M059J (cell line): ENCODE data around the gene MAGEC1. TPM values are rescaled to one million over a fixed set of nuclear protein-coding genes. Genes with fewer than 3 reads are reported as not detected.

ENCODE experiments used
- DNase-seq: peaks from one replicate; pipeline ENCODE4 v3.0.0-alpha.2; 2012; ENCODE audit warnings: low read depth
- total RNA-seq: library from RNA; depleted of rRNA; stranded (reverse); fragments of >200 nt; shearing (Covaris generic); gene quantifications from 2 replicates; pipeline ENCODE4 v1.2.3, GENCODE V29; 2014; rRNA removed

The MAGEC1 gene
- 0.79 and 2.0 TPM in 2 replicates for total RNA-seq

DNA sequence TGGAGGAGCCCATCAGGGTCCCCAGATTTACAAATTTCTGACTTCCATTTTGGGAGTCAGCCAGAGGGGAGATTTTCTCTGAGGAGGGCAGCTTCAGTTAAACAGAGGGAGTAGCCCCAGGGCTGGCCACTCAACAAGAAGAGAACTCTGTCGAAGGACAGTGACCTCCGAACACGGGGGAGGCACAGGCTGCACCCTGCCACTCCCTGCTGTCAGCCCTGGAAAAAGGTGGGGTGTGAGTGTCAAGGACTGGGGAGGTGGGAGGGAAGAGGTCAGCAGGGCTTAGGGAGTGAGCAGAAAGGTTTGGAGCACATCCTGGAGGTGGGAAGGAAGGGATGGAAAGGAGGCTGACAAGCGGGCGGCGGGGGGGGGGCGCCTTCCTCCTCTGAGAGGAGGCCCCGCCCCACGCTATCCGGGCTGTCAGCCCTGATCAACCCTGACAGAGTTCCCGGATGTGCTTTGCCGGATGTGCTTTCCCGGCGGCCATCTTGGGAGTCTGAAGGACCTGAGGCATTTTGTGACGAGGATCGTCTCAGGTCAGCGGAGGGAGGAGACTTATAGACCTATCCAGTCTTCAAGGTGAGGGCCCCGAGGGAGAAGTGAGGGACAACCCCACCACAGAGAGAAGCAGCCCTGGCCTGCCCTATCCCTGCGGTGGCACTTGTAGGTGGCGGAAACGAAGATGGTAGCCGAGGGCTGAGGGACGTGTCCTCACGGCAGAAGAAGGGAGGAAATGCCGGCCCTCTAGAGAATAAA is at the start of gene MAGEC1:
Gene MAGEC1, plus strand, starts transcription at position 495 of the 756 bp plus-strand sequence. CDS start 1,179 bp downstream, outside the sequence.
- DNase-seq: peak; percentile 36

DNA sequence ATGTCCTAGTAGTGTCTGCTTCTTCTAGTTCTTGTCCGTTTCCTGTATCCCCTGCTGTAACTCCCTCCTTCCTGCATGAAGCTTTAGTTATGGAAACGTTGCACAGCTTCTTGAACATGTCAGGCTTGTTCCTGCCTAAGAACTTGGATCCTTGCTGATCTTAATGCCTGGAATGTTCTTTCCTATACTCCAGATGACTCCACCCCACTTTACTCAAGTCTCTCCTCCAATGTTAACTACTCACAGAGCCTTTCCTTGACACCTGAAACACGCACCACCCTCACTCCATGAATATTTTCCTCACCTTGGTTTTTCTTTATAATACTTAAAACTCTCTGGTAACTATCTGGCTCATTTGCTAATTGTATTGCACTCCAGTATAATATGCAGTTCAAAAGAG is 46.2 kb upstream of the MAGEC1 start:
- DNase-seq: no peak

DNA sequence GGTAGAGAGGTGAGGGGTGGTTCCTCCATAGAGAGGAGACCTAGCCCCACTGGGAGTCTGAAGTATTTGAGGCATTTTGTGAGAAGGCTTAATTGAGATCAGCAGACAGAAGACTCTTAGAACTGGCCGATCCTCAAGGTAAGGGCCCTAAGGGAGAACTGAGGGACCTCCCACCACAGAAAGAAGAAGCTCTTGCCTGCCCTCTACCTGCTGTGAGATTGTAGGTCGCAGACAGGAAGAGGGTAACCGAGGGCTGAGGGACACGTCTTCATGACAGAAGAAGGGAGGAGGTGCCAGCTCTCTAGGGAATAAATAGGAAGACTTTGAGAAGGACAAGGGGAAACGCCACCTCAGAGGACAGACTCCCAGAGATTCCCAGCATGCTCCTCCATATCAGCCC is 24.1 kb upstream of the MAGEC1 start:
- DNase-seq: peak; percentile 54

GRCh38 chrX:141888811-141889210 is 14.9 kb upstream of the MAGEC1 start:
- peak; percentile 77 for DNase-seq

GRCh38 chrX:141894733-141895132 is 9.0 kb upstream of the MAGEC1 start:
- no peak for DNase-seq

- DNase-seq: no peak
Observed at GRCh38 chrX:141897690-141898089, 6.0 kb upstream of the MAGEC1 start.

GRCh38 chrX:141902366-141902765 is 1.3 kb upstream of the MAGEC1 start:
- DNase-seq: peak; percentile 63

DNA sequence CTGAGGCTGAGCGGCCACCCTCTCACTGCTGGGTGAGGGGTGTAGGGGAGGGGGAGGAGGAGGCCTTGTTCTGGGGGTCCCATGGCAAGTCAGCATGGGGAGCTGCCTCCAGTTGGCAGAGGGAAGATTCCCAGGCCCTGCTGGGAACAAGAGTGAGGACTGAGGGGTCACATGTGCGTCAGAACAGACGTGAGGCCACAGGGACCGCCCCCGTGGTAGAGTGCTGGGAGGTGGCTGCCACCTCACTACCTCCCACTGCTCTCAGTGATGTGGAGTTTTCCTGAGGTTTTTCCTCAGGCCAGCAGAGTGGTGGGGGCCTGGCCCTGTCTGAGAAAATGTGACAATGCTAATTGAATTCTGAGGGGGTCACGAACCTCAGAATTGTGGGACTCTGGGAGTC is 568 bp downstream of the MAGEC1 start:
- DNase-seq: no peak

DNA sequence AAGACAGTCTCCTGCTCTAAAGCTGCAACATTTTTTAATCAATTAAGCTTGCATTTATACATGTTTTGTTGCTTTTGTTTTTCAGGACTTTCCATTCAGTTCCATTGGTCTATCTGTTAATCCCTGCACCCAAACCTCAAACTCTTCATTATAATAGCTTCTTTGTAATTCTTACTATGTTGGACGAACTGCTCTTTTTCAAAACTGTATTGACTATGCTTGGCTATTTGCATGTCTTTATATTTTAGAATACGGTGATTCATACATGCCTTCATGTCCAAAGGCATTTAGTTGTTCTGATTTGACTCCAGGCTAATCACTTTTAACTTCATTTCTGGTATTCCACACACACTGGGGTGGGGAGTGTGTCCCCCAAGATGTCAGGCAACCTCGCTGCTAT is 14.1 kb downstream of the MAGEC1 start:
- DNase-seq: no peak

DNA sequence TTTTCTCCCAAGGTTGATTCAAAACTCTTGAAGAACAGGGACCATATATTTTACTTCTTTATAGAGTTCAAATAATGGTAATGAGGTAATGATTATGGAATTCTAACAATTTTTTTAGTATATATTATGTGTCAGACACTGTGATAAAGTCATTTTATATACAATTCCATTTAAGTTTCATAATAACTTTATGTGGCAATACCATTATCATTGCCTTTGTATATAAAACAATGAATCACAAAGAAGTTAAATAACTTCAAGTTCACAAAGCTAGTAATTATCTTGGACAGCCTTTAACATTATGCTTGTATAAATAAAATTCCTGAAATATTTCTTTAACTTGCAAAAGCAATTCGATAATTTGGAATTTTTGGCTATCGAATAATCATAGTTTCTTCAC is 20.6 kb downstream of the MAGEC1 start:
- DNase-seq: peak; percentile 21

GRCh38 chrX:141928432-141928831 is 24.7 kb downstream of the MAGEC1 start:
- no peak for DNase-seq

DNA sequence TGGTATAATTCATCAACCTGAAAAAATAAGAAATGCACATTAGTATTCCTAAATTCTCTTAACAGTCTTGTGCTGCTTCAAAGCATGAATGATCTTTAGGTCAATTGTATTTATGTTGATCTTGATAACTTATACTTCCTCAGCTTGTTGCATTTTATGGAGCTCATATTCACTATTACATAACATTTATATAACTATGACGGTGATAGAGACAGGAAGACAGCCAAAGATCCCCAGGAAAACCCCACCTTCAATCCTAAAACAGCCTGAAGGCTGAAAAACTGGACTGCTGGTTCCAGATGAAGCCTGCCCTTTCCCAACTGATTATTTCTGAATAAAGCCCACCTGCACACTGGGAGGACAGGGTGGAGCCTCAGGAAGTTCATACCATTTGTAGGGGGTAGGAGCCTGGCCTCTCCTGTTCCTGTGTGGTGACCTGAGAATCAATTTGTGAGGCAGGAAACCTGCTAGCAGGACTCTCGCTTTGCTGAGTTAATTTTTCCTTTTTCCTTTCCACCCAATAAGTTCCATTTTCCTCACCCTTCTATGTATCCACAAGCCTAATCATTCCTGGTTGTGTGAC is 30.5 kb downstream of the MAGEC1 start:
- no peak for DNase-seq

DNA sequence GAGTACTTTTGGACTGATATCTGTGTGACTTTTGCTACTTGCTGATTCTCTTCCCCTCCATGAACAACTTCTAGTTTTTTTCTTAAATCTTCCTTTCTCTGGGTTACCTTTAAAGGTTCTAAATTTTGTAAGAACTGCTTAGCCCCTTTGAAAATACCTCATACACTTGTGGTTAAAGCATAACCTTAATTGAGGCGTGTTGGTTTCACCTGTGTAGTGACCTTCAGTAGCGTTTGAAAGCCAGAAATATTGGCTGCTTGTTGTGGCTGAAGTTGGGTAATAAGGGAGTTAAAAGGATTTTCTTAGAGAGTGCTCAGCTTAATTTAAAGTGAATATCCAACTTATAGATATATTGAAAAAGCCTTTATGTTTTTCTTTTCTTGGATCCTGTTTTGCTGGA is 32.0 kb downstream of the MAGEC1 start:
- DNase-seq: no peak

- DNase-seq: peak; percentile 50
Observed at GRCh38 chrX:141936080-141936479, 32.4 kb downstream of the MAGEC1 start.

DNA sequence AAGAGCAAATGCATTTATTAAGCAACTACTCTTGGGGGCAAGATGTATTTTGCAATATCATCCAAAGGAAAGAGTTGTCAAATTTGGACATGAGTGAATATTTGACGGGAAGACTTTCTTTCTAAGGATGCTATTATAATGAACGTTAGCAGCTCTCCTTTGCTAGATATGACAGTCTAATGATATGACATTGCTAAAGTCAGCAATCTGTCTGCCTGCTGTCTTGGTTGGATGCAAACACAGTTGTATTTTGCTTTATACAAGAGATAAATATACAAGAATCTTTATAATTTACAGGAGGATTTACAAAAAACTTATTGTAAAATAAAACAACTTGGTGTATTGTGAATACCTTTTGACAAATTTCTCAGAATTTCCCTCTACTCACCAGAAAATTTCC is 37.5 kb downstream of the MAGEC1 start:
- DNase-seq: no peak

GRCh38 chrX:141945426-141945825 is 41.7 kb downstream of the MAGEC1 start:
- DNase-seq: peak; percentile 26

GRCh38 chrX:141947350-141947749 is 43.7 kb downstream of the MAGEC1 start:
- no peak for DNase-seq

DNA sequence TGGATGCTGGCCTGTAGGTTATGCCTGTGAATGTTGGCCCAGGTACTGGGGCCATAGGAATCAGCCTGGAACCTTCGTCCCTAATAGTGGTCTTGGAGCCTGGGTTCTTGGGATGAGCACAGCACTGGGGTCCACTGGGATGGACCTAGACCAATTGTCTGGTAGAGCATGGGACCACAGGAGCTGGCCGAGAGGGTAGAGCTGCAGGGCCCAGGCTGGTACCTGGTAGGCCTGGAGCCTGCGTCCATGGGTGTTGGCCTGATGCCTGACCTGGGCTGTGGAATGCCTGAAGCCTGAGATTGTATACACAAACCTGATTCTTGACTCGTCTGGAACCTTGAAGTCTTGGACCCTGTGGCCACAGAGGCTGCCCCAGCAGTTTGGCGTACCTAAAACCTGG is 48.9 kb downstream of the MAGEC1 start:
- no peak for DNase-seq

DNA sequence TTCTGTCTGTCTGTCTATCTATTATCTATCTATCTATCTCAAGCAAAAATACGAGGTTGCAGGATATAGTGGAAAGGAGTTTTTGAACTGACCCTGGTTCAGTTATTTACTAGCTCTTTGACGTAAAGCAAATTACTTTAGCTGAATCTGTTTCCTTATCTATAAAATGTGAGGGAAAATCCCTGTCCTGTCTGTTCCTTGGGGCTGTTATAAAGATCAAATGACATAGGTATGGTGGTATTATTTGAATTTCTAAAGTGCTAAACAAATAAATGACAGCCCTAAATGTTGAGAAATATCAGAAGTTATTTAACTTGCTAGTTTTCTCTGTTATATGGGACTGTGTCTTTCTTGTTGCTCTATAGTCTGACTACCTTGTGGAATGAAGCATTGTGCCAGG is 55.0 kb downstream of the MAGEC1 start:
- DNase-seq: no peak
